Umbilical cord (tissue), 2 donors: ENCODE measurements around the gene SH3RF1. TPM values are rescaled to one million over a fixed set of nuclear protein-coding genes. Genes with fewer than 3 reads are reported as not detected.

Experiments used
- DNase-seq: peaks from one replicate; pipeline ENCODE4 v3.0.0-alpha.2; 2015; ENCODE audit warnings: low spot score
- total RNA-seq: library from RNA; depleted of rRNA; stranded (reverse); fragments of >200 nt; gene quantifications from one replicate; pipeline ENCODE4 v1.2.3, GENCODE V29; 2014; ENCODE audit warnings: low replicate concordance; ENCODE audit not compliant: insufficient read depth

Gene SH3RF1
- total RNA-seq, 1 donor from 2014 or later, result 11.6 TPM

GRCh38 chr4:169071747-169072146 lies 199.0 kb downstream of the SH3RF1 start:
- no peak for DNase-seq

GRCh38 chr4:169070895-169071218 lies 199.9 kb downstream of the SH3RF1 start:
- DNase-seq, result no peak

GRCh38 chr4:169070071-169070894 lies 200.5 kb downstream of the SH3RF1 start:
- peak; percentile 86 for DNase-seq

GRCh38 chr4:169068423-169068822 lies 202.3 kb downstream of the SH3RF1 start:
- DNase-seq, result no peak

- no peak for DNase-seq
These were observed 203.8 kb downstream of the SH3RF1 start for GRCh38 chr4:169066934-169067333.

- no peak for DNase-seq
These were observed 206.5 kb downstream of the SH3RF1 start for GRCh38 chr4:169064296-169064695.

GRCh38 chr4:169063441-169063840 lies 207.3 kb downstream of the SH3RF1 start:
- peak; percentile 35 for DNase-seq

- DNase-seq, result peak; percentile 82
These were observed 207.9 kb downstream of the SH3RF1 start for GRCh38 chr4:169062897-169063244.

- DNase-seq, result no peak
These were observed 209.4 kb downstream of the SH3RF1 start for GRCh38 chr4:169061386-169061785.

- peak; percentile 67 for DNase-seq
These were observed 210.2 kb downstream of the SH3RF1 start for GRCh38 chr4:169060391-169061091.

- DNase-seq, result peak; percentile 87
These were observed 211.2 kb downstream of the SH3RF1 start for GRCh38 chr4:169059306-169060211.

GRCh38 chr4:169058312-169058711 lies 212.4 kb downstream of the SH3RF1 start:
- DNase-seq, result no peak

- DNase-seq, result no peak
These were observed 215.9 kb downstream of the SH3RF1 start for GRCh38 chr4:169054879-169055278.

- no peak for DNase-seq
These were observed 218.2 kb downstream of the SH3RF1 start for GRCh38 chr4:169052594-169052945.

GRCh38 chr4:169051761-169052593 lies 218.8 kb downstream of the SH3RF1 start:
- no peak for DNase-seq

- DNase-seq, result peak; percentile 54
These were observed 219.6 kb downstream of the SH3RF1 start for GRCh38 chr4:169050881-169051760.

GRCh38 chr4:169050284-169050683 lies 220.5 kb downstream of the SH3RF1 start:
- peak; percentile 84 for DNase-seq

GRCh38 chr4:169048868-169049414 lies 221.8 kb downstream of the SH3RF1 start:
- DNase-seq, result no peak

GRCh38 chr4:169047956-169048355 lies 222.8 kb downstream of the SH3RF1 start:
- no peak for DNase-seq
